K562 (cell line): Measurements from ENCODE around the gene PRTN3.

Experiments used
- ATF2 ChIP-seq: sonication (generic); formaldehyde crosslinking; IDR thresholded peaks from 2 replicates; pipeline ENCODE4 v1.8.1; 2022; ENCODE audit warnings: missing genetic modification reagents
- BRF1 ChIP-seq: IDR thresholded peaks from 3 replicates; pipeline ENCODE4 v1.6.1; 2011; ENCODE audit warnings: borderline replicate concordance, mild to moderate bottlenecking; ENCODE audit not compliant: insufficient read length; ENCODE audit errors: extremely low read depth
- E2F6 ChIP-seq, 2 experiments: IDR thresholded peaks; 2 replicates each; pipeline ENCODE4 v1.6.1; 2011; ENCODE audit warnings: borderline replicate concordance in 1 of 2, control low read depth in 1 of 2, low read depth in 1 of 2, low read length in 1 of 2, mild to moderate bottlenecking in 1 of 2, mixed read lengths in 1 of 2, moderate library complexity in 1 of 2; ENCODE audit not compliant: insufficient read depth in 1 of 2, insufficient read length in 1 of 2, poor library complexity in 1 of 2, severe bottlenecking in 1 of 2; ENCODE audit errors: extremely low read depth in 1 of 2
- HCFC1 ChIP-seq: IDR thresholded peaks from 2 replicates; pipeline ENCODE4 v1.6.1; 2012; ENCODE audit warnings: low read depth, low read length, improper control_type of control experiment
- MBD1 ChIP-seq: fragments of 250-450 bp; sonication (Bioruptor Pico); IDR thresholded peaks from 2 replicates; pipeline ENCODE4 v1.8.0; 2022; ENCODE audit warnings: inconsistent platforms
- PATZ1 ChIP-seq: fragments of 250-450 bp; sonication (Bioruptor Pico); IDR thresholded peaks from 2 replicates; pipeline ENCODE4 v1.5.0; 2020; ENCODE audit warnings: mild to moderate bottlenecking, borderline replicate concordance
- PHF21A ChIP-seq: fragments of 450-650 bp; IDR thresholded peaks from 2 replicates; pipeline ENCODE4 v1.6.1; 2017; ENCODE audit warnings: low read depth, borderline replicate concordance
- PHF8 ChIP-seq: fragments of 200-600 bp; sonication (generic); IDR thresholded peaks from 2 replicates; pipeline ENCODE4 v1.6.1; 2012; ENCODE audit warnings: mixed run types, mild to moderate bottlenecking, inconsistent platforms, low read length, moderate library complexity, borderline replicate concordance
- RCOR1 ChIP-seq, 2 experiments: IDR thresholded peaks; 2 replicates each; pipeline ENCODE4 v1.6.1; 2012; ENCODE audit warnings: low read depth in 2 of 2, low read length in 2 of 2, borderline replicate concordance in 1 of 2, improper control_type of control experiment in 1 of 2
- ZBTB26 ChIP-seq: fragments of 450-650 bp; formaldehyde crosslinking; IDR thresholded peaks from 2 replicates; pipeline ENCODE4 v1.4.0; 2022; ENCODE audit warnings: missing genetic modification characterization
- ZNF274 ChIP-seq: IDR thresholded peaks from 2 replicates; pipeline ENCODE4 v1.6.1; 2011; ENCODE audit warnings: low read depth, mild to moderate bottlenecking, low read length, moderate library complexity, borderline replicate concordance

GRCh38 chr19:824885-825284 is 15.9 kb upstream of the PRTN3 start:
- TF ChIP-seq HCFC1 (no peak), ZNF274 (no peak), PATZ1 (CRISPR knock-in tag) (no peak), ZBTB26 (CRISPR knock-in tag) (no peak), ATF2 (no peak), RCOR1 (IDR thresholded peaks at IDR 0.05; ENCODE audit: borderline replicate concordance in 1 of 2, low read depth in 2 of 2, low read length in 2 of 2) (no peak), PHF21A (no peak), BRF1 (no peak), E2F6 (IDR thresholded peaks at IDR 0.05; ENCODE audit: borderline replicate concordance in 1 of 2, extremely low read depth in 1 of 2, insufficient read depth in 1 of 2, insufficient read length in 1 of 2, low read depth in 1 of 2, low read length in 1 of 2, poor library complexity in 1 of 2, severe bottlenecking in 1 of 2) (no peak), PHF8 (no peak), MBD1 (CRISPR knock-in tag) (no peak)
